H1 (cell line): Measurements from ENCODE around the gene MRPL34. TPM values are rescaled to one million over a fixed set of nuclear protein-coding genes. Genes with fewer than 3 reads are reported as not detected.

Experiments used
- CTCF ChIA-PET: fragments of 300-600 bp; sonication (Branson Sonifier 250); formaldehyde crosslinking; loops from one replicate; lab custom pipeline; 2021; ENCODE audit not compliant: partially characterized antibody; lab: Charles Lee
- POLR2A ChIA-PET: fragments of 300-600 bp; sonication (Branson Sonifier 250); formaldehyde crosslinking; loops from one replicate; lab custom pipeline; 2021; ENCODE audit warnings: inconsistent platforms; ENCODE audit not compliant: partially characterized antibody; lab: Charles Lee
- DNase-seq, 2 experiments: peaks; one replicate each; pipeline versions ENCODE4 v3.0.0 to v3.0.0-alpha.2; 2010 to 2022; ENCODE audit warnings: low spot score in 2 of 2, low read depth in 1 of 2, mixed read lengths in 1 of 2
- FAIRE-seq: peaks from 2 replicates; lab custom pipeline; 2011; peaks lifted over from hg19 to GRCh38; lab: Jason Lieb, UNC
- H2AFZ ChIP-seq: 2 replicates; pipeline ENCODE4 v1.8.1; 2012; ENCODE audit warnings: low read length, inconsistent platforms
- H2AK5ac ChIP-seq: 2 replicates; pipeline ENCODE4 v1.6.1; 2013; ENCODE audit warnings: low read depth, low read length
- H2BK120ac ChIP-seq: replicated peaks from 2 replicates; pipeline ENCODE3; 2013; ENCODE audit warnings: low read depth, low read length, inconsistent platforms
- H2BK12ac ChIP-seq: 2 replicates; pipeline ENCODE4 v1.6.1; 2013; ENCODE audit warnings: low read depth, low read length
- H2BK15ac ChIP-seq: 2 replicates; pipeline ENCODE4 v1.6.1; 2013; ENCODE audit warnings: low read length
- H2BK20ac ChIP-seq: 2 replicates; pipeline ENCODE4 v1.6.1; 2013; ENCODE audit warnings: low read length
- H2BK5ac ChIP-seq: 2 replicates; pipeline ENCODE4 v1.6.1; 2013; ENCODE audit warnings: low read depth, low read length
- H3K14ac ChIP-seq: 2 replicates; pipeline ENCODE4 v1.6.1; 2013; ENCODE audit warnings: inconsistent platforms; ENCODE audit not compliant: insufficient read length
- H3K18ac ChIP-seq: 2 replicates; pipeline ENCODE4 v1.6.1; 2013; ENCODE audit warnings: low read length; ENCODE audit errors: extremely low read depth
- H3K23ac ChIP-seq: 2 replicates; pipeline ENCODE4 v1.6.1; 2013; ENCODE audit warnings: inconsistent platforms; ENCODE audit not compliant: insufficient read length
- H3K23me2 ChIP-seq: 2 replicates; pipeline ENCODE4 v1.6.1; 2013; ENCODE audit warnings: low read depth, low read length
- H3K27ac ChIP-seq: 2 replicates; pipeline ENCODE4 v1.6.1; 2011; ENCODE audit warnings: low read depth, low read length, inconsistent platforms
- H3K27me3 ChIP-seq, 4 experiments: replicated peaks in 1 of 4; 1 replicate in 1 of 4; 2 replicates in 3 of 4; pipeline versions ENCODE4 v1.6.1 to v1.8.1; 2011 to 2013; ENCODE audit warnings: low read length in 3 of 4, mild to moderate bottlenecking in 3 of 4, inconsistent platforms in 2 of 4, mixed read lengths in 2 of 4, moderate library complexity in 1 of 4; ENCODE audit not compliant: control insufficient read depth in 3 of 4, insufficient read depth in 3 of 4; ENCODE audit errors: extremely low read depth in 1 of 4
- H3K36me3 ChIP-seq, 4 experiments: 2 replicates each; pipeline versions ENCODE4 v1.6.1 to v1.8.1; 2011 to 2013; ENCODE audit warnings: mild to moderate bottlenecking in 4 of 4, low read length in 3 of 4, moderate library complexity in 2 of 4, control low read depth in 1 of 4, inconsistent platforms in 1 of 4; ENCODE audit not compliant: insufficient read depth in 4 of 4, control insufficient read depth in 2 of 4
- H3K4ac ChIP-seq: replicated peaks from 2 replicates; pipeline ENCODE3; 2013; ENCODE audit warnings: low read length, low read depth, mixed read lengths, inconsistent platforms; ENCODE audit not compliant: insufficient read length
- H3K4me1 ChIP-seq, 4 experiments: replicated peaks in 1 of 4; 1 replicate in 1 of 4; 2 replicates in 3 of 4; pipeline versions ENCODE4 v1.6.1 to v1.8.1; 2011 to 2013; ENCODE audit warnings: low read length in 3 of 4, inconsistent platforms in 2 of 4, mixed read lengths in 1 of 4; ENCODE audit not compliant: insufficient read depth in 4 of 4, control insufficient read depth in 3 of 4
- H3K4me2 ChIP-seq, 2 experiments: 2 replicates each; pipeline versions ENCODE4 v1.6.1 to v1.8.1; 2011 to 2013; ENCODE audit warnings: low read depth in 2 of 2, low read length in 2 of 2, control low read depth in 1 of 2, inconsistent platforms in 1 of 2, mild to moderate bottlenecking in 1 of 2; ENCODE audit not compliant: insufficient read depth in 1 of 2
- H3K4me3 ChIP-seq, 4 experiments: fragments of 200-600, 300-600 bp in 1 of 4; sonication (generic), shearing (Covaris generic), sonication (Bioruptor Twin) in 1 of 4; 2 replicates each; pipeline versions ENCODE4 v1.5.1 to v1.8.1; 2011 to 2016; ENCODE audit warnings: low read length in 4 of 4, low read depth in 3 of 4, control low read depth in 2 of 4, inconsistent platforms in 2 of 4, mild to moderate bottlenecking in 2 of 4, mixed read lengths in 1 of 4, moderate library complexity in 1 of 4; ENCODE audit not compliant: insufficient read depth in 2 of 4; ENCODE audit errors: extremely low read depth in 1 of 4
- H3K56ac ChIP-seq: replicated peaks from 2 replicates; pipeline ENCODE3; 2013; ENCODE audit warnings: low read depth, mild to moderate bottlenecking, mixed read lengths, low read length, inconsistent platforms; ENCODE audit not compliant: insufficient read length
- H3K79me1 ChIP-seq: 2 replicates; pipeline ENCODE4 v1.6.1; 2013; ENCODE audit warnings: low read depth, low read length, control low read depth
- H3K79me2 ChIP-seq, 2 experiments: 2 replicates each; pipeline versions ENCODE4 v1.6.1 to v1.8.1; 2012 to 2013; ENCODE audit warnings: low read length in 2 of 2, mild to moderate bottlenecking in 2 of 2, inconsistent platforms in 1 of 2; ENCODE audit not compliant: insufficient read depth in 2 of 2, control insufficient read depth in 1 of 2
- H3K9ac ChIP-seq, 4 experiments: replicated peaks in 1 of 4; 1 replicate in 1 of 4; 2 replicates in 3 of 4; pipeline versions ENCODE4 v1.6.1 to v1.8.1; 2011 to 2013; ENCODE audit warnings: low read depth in 3 of 4, low read length in 3 of 4, control low read depth in 2 of 4, mild to moderate bottlenecking in 2 of 4, moderate library complexity in 2 of 4, inconsistent platforms in 1 of 4; ENCODE audit errors: extremely low read depth in 1 of 4
- H3K9me3 ChIP-seq, 2 experiments: 2 replicates each; pipeline versions ENCODE4 v1.6.1 to v1.8.1; 2012 to 2013; ENCODE audit warnings: mild to moderate bottlenecking in 2 of 2, moderate library complexity in 2 of 2, control low read depth in 1 of 2, inconsistent platforms in 1 of 2, low read depth in 1 of 2, low read length in 1 of 2, mixed read lengths in 1 of 2; ENCODE audit not compliant: insufficient read depth in 2 of 2
- H4K20me1 ChIP-seq, 2 experiments: replicated peaks in 1 of 2; 2 replicates each; pipeline versions ENCODE3 to v1.8.1; 2011 to 2013; ENCODE audit warnings: inconsistent platforms in 2 of 2, low read length in 2 of 2, mild to moderate bottlenecking in 1 of 2; ENCODE audit not compliant: insufficient read depth in 2 of 2, control insufficient read depth in 1 of 2
- H4K5ac ChIP-seq: 2 replicates; pipeline ENCODE4 v1.6.1; 2013; ENCODE audit warnings: low read length, low read depth, mixed read lengths, inconsistent platforms; ENCODE audit not compliant: insufficient read length
- H4K8ac ChIP-seq: 2 replicates; pipeline ENCODE4 v1.8.0; 2013; ENCODE audit warnings: mild to moderate bottlenecking, moderate library complexity, low read length, inconsistent platforms; ENCODE audit not compliant: insufficient read depth; ENCODE audit errors: extremely low read depth
- H4K91ac ChIP-seq: replicated peaks from 2 replicates; pipeline ENCODE3; 2013; ENCODE audit warnings: low read length, mixed read lengths, inconsistent platforms; ENCODE audit not compliant: insufficient read length
- ATF3 ChIP-seq: IDR thresholded peaks from 2 replicates; pipeline ENCODE4 v1.6.1; 2011; ENCODE audit warnings: low read depth, mild to moderate bottlenecking, low read length; ENCODE audit not compliant: insufficient read depth
- CTBP2 ChIP-seq: IDR thresholded peaks from 2 replicates; pipeline ENCODE4 v1.7.0; 2011; ENCODE audit warnings: borderline replicate concordance, mild to moderate bottlenecking, moderate library complexity, mixed read lengths, low read length; ENCODE audit not compliant: insufficient read depth, insufficient read length
- EGR1 ChIP-seq: IDR thresholded peaks from 2 replicates; pipeline ENCODE4 v1.6.1; 2011; ENCODE audit warnings: low read depth, low read length, borderline replicate concordance
- RBBP5 ChIP-seq: IDR thresholded peaks from 2 replicates; pipeline ENCODE4 v1.7.1; 2012; ENCODE audit warnings: low read depth, mild to moderate bottlenecking, inconsistent platforms, low read length, moderate library complexity, borderline replicate concordance
- SP2 ChIP-seq: IDR thresholded peaks from 2 replicates; pipeline ENCODE4 v1.6.1; 2012; ENCODE audit warnings: mild to moderate bottlenecking, low read length, inconsistent platforms
- WGBS, 2 experiments: shearing (Covaris generic) in 1 of 2; methylation state at CpG; one replicate each; pipeline versions ENCODE4 v1.1.6 to v1.1.7; 2013 to 2015; ENCODE audit warnings: low lambda C conversion rate in 2 of 2, mixed read lengths in 2 of 2, inconsistent platforms in 1 of 2, low coverage in 1 of 2, missing lambda C conversion rate in 1 of 2; ENCODE audit not compliant: insufficient replicate concordance in 2 of 2, insufficient coverage in 1 of 2, insufficient read length in 1 of 2; ENCODE audit errors: extremely low coverage in 1 of 2, missing lambda C conversion rate in 1 of 2; 5-methylcytosine and 5-hydroxymethylcytosine counted together
- polyA plus RNA-seq, 7 experiments: library from polyadenylated mRNA; depleted of rRNA in 3 of 7; stranded (reverse) in 5 of 7; unstranded in 2 of 7; fragments of >200 nt in 5 of 7; fragments of 200-250 nt in 2 of 7; gene quantifications; 1 replicate in 5 of 7; 2 replicates in 1 of 7; 4 replicates in 1 of 7; pipeline versions ENCODE4 v1.2.1 to v1.2.3, GENCODE V29; 2011 to 2013; ENCODE audit warnings: missing spikeins in 2 of 7, mixed read lengths in 2 of 7
- total RNA-seq: library from RNA; stranded (reverse); fragmentation: NEBNext Ultra II Directional; extraction: Animal tissue kit (Norgen Biotek cat#: 25700); gene quantifications from 2 replicates; pipeline ENCODE4 v1.2.1, GENCODE V29; 2021

MRPL34 gene
- total and polyA plus RNA-seq, 2 of the 8 experiments (the other 6 are each of a cell fraction or from before 2014, with no cell fraction given) = 91.9 to 99.6 TPM

- H2BK5ac ChIP-seq = no peak overlapping the region
- H3K4me3 ChIP-seq = peak overlapping the region in 1 of 4 experiments; percentile 78; a peak in 3 of 8 replicates
- WGBS, 2 experiments = 9% methylated on average over 7 of the region's 7 CpGs; no CpG with 5 or more reads in 1 of the 2 experiments
Observed at GRCh38 chr19:17305216-17305516, 506 bp upstream of the MRPL34 start.

More at GRCh38 chr19:17305216-17305516, 506 bp upstream of the MRPL34 start:
- Histone ChIP-seq H4K5ac (no peak overlapping the region), H3K79me1 (peaks cover 6% of the 10 kb centered on the region), H3K23ac (no peak overlapping the region), H3K18ac (no peak overlapping the region; the same call in 1 of the 2 replicates), H3K4ac (no peak overlapping the region), H3K4me1 (peaks cover 12 to 22% (median 15%) of the 10 kb centered on the region in 4 experiments), H3K56ac (no peak overlapping the region), H2BK120ac (no peak overlapping the region), H2AK5ac (peak overlapping the region; percentile 61; the same call in 1 of the 2 replicates), H3K27ac (no peak overlapping the region), H2BK12ac (peak overlapping the region; percentile 92; the same call in 1 of the 2 replicates), H4K20me1 (peaks cover 1 to 10% of the 10 kb centered on the region in 2 experiments), H3K36me3 (peaks cover 0 to 9% (median 0%) of the 10 kb centered on the region in 4 experiments; a peak in 2 of 8 replicates), H2BK20ac (no peak overlapping the region), H3K14ac (no peak overlapping the region), H4K91ac (no peak overlapping the region), H3K9me3 (no peaks in the 10 kb centered on the region), H3K27me3 (no peaks in the 10 kb centered on the region), H4K8ac (no peak overlapping the region), H2AFZ (no peak overlapping the region), H3K23me2 (peaks cover 10% of the 10 kb centered on the region), H2BK15ac (peak overlapping the region; percentile 40; the same call in 1 of the 2 replicates), H3K9ac (peak overlapping the region in 1 of 4 experiments; percentile 25; a peak in 2 of 7 replicates), H3K79me2 (peaks cover 2 to 8% of the 10 kb centered on the region in 2 experiments; a peak in 3 of 4 replicates), H3K4me2 (peak overlapping the region; percentile 59 to 82)
- TF ChIP-seq EGR1 = no peak
- peak; percentile 88 for TF ChIP-seq CTBP2
- no peak for TF ChIP-seq SP2
- TF ChIP-seq ATF3 = no peak
- TF ChIP-seq RBBP5 = 0 out of 2 replicates have a peak, but pooled peaks have one; percentile 15
- ChIA-PET CTCF (interaction anchor here (0.6 to 3.0 kb wide), 17 partner anchors 9 to 224 kb away, joined by 3 to 29 read pairs (median 4); partner anchors contain the start of genes ANO8 and USE1), POLR2A (interaction anchor here (0.6 to 18.5 kb wide), 9 partner anchors 10 to 138 kb away, joined by 3 to 329 read pairs (median 5); partner anchors contain the start of genes ANO8, BABAM1 and USE1)
- DNase-seq = no peak
- FAIRE-seq = no peak
